AG09309 (cell line): ENCODE data around the gene CCDC12.

Source experiments
- DNase-seq: peaks from one replicate; pipeline ENCODE4 v3.0.0-alpha.2; 2010; ENCODE audit warnings: low read depth
- H3K4me3 ChIP-seq: 2 replicates; pipeline ENCODE4 v1.5.1; 2011; ENCODE audit warnings: mild to moderate bottlenecking, low read depth, low read length, moderate library complexity; ENCODE audit not compliant: control insufficient read depth
- CTCF ChIP-seq: IDR thresholded peaks from 2 replicates; pipeline ENCODE4 v1.5.1; 2011; ENCODE audit warnings: mild to moderate bottlenecking, low read depth, low read length, inconsistent platforms; ENCODE audit not compliant: insufficient read depth, control insufficient read depth; ENCODE audit errors: missing control alignments

CCDC12 gene

GRCh38 chr3:46907271-46907670 is 69.3 kb downstream of the CCDC12 start:
- DNase-seq, result no peak
- H3K4me3 ChIP-seq, result no peak overlapping the region
- no peak for TF ChIP-seq CTCF

DNA sequence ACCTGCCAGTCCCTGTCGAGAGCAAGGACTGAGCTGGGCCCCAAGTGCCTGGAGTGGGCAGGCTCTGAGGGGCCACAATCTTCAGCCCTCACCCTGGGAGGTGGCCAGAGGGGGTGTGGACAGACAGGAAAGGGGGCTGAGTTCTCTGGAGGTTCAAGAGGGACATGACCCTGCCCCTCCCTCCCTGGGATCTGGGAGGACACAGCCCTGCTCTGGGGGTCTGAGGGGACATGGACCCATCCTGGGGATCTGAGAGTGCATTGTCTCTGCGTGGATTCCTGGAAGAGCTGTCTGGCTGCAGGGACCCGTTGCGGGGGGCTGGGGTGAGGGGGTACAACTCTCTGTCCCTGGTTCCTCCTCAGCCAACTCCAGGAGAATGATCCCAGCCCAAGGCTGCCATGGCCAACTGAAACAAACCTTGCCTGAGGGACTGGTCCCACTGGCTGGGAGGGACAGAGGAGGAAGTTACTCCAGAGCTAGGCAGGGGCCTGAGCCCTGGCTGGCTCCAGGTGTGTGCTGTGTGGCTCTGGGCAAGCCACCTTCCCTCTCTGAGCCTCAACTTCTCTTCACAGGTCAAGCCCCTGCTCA is 70.0 kb downstream of the CCDC12 start:
- no peak for DNase-seq
- no peak overlapping the region for H3K4me3 ChIP-seq
- no peak for TF ChIP-seq CTCF

- H3K4me3 ChIP-seq, result no peak overlapping the region
- DNase-seq, result no peak
- no peak for TF ChIP-seq CTCF
These were observed 70.7 kb downstream of the CCDC12 start for GRCh38 chr3:46905661-46906451.

DNA sequence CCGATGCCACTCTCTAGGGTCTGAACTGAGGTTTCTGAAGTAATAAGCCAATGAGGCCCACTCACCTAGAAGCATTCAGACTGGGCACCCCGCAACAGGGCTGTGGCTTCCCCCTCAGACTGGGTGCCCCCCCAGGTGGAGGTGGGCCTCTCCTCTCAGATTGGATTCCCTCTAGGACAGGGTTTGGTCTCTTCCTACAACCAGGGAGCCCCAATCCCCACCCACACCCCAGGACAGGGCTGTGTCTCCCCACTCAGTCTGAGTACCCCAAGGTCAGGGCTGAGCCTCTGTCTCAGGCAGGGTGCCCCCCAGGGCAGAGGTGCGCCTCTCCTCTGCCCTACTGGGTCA is 71.4 kb downstream of the CCDC12 start:
- no peak for DNase-seq
- H3K4me3 ChIP-seq, result no peak overlapping the region
- no peak for TF ChIP-seq CTCF

DNA sequence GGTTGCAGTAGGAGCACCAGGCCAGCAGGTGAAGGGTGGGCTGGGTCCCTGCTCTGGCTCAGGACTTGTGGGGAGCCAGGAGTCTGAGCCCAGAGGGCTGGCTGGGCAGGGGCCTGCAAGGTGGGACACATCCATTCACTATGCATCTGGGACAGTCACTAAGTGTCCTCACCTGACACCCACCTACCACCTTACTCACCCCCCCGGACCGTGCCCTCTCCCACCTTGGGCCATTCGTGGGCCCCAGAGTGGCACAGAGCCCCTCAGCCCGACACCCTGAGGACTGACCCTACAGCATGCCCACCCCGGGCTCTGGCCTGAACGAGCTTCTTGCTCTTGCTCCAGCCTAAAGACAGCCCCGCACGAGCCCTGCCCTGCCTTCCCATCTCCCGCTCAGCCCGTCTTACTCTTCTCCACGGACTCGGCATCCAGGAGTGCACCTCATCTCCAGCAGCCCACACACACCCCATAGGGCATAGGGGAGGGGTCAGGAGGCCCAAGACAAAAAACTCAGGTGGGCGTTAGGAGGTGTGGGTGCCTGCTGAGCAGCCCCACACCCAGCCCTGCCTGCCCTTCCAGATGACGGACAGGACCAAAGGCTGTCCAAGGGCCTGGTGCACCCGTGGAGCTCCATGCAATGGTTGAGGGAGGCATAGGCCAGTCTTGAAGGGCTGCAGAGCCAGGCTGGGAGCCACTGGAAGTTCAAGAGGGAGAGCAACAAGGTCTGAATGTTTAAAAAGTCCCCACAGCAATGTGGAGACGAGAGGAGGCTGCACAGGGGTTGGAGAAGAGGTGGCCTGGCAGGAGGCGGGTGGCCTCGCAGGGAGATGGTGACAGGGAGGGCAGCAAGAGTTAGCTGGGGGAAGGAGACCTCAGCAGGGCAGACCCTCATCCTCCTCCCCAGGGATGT is 72.0 kb downstream of the CCDC12 start:
- TF ChIP-seq CTCF, result no peak
- H3K4me3 ChIP-seq, result no peak overlapping the region
- DNase-seq, result no peak

GRCh38 chr3:46903341-46904302 is 72.9 kb downstream of the CCDC12 start:
- no peak for TF ChIP-seq CTCF
- H3K4me3 ChIP-seq, result no peak overlapping the region
- no peak for DNase-seq
